Measurements from ENCODE around the gene TCIRG1.

GRCh38 chr11:67999201-67999629 is 39.6 kb upstream of the TCIRG1 start:
- TF ChIP-seq EZH2phosphoT487 (conservative IDR thresholded peaks at IDR 0.05; ENCODE audit: low read length) (no peak), CTCF (IDR thresholded peaks at IDR 0.05; ENCODE audit: insufficient read depth, low read length, poor library complexity, severe bottlenecking) (no peak)

Measured in SU-DHL-6 (cell line).